GM12878 (cell line): ENCODE measurements around the gene USP34. TPM values are rescaled to one million over a fixed set of nuclear protein-coding genes. Genes with fewer than 3 reads are reported as not detected.

ENCODE experiments used
- ATAC-seq: fragments of 200-7000 bp; cut with Tn5 transposase; 3 replicates; pipeline ENCODE4 v1.9.1; 2020; ENCODE audit warnings: mild to moderate bottlenecking, moderate library complexity
- BruUV-seq: library from RNA; stranded (reverse); fragments of 400-500 nt; replicated peaks from 2 replicates; lab custom pipeline; 2021; lab: Mats Ljungman, UMichigan
- CTCF ChIA-PET: fragments of 300-600 bp; sonication (Branson Sonifier 250); formaldehyde crosslinking; extraction: SDS; loops from one replicate; lab custom pipeline; 2021; ENCODE audit warnings: inconsistent platforms; lab: Yijun Ruan, JAX
- POLR2A ChIA-PET: fragments of 350-600 bp; formaldehyde crosslinking; extraction: SDS; loops from one replicate; lab custom pipeline; 2021; ENCODE audit warnings: inconsistent platforms; lab: Charles Lee
- RAD21 ChIA-PET: fragments of 300-600 bp; sonication (Branson Sonifier 250); formaldehyde crosslinking; loops from one replicate; lab custom pipeline; 2023; ENCODE audit warnings: antibody characterized with exemption; ENCODE audit not compliant: unreplicated experiment; lab: Charles Lee
- SMC1A ChIA-PET: fragments of 300-600 bp; sonication (Branson Sonifier 250); formaldehyde crosslinking; loops from one replicate; lab custom pipeline; 2023; ENCODE audit not compliant: unreplicated experiment, uncharacterized antibody; lab: Charles Lee
- DNase-seq: peaks from one replicate; pipeline ENCODE4 v3.0.0-alpha.2; 2011; ENCODE audit warnings: low read depth, low spot score
- FAIRE-seq: peaks from 3 replicates; lab custom pipeline; 2011; peaks lifted over from hg19 to GRCh38; lab: Jason Lieb, UNC
- H2AFZ ChIP-seq: 2 replicates; pipeline ENCODE4 v1.6.0; 2011; ENCODE audit warnings: low read depth, low read length, control low read depth; ENCODE audit not compliant: control insufficient read depth
- H3K27ac ChIP-seq: 2 replicates; pipeline ENCODE4 v1.5.1; 2011; ENCODE audit warnings: control low read depth; ENCODE audit not compliant: control insufficient read depth, insufficient read depth
- H3K27me3 ChIP-seq, 2 experiments: replicated peaks in 1 of 2; 2 replicates each; pipeline versions ENCODE4 v1.6.0 to v1.6.1; 2011; ENCODE audit warnings: low read length in 1 of 2; ENCODE audit not compliant: control insufficient read depth in 2 of 2, insufficient read depth in 2 of 2
- H3K36me3 ChIP-seq, 2 experiments: 2 replicates each; pipeline ENCODE4 v1.5.1; 2011; ENCODE audit warnings: low read length in 1 of 2; ENCODE audit not compliant: control insufficient read depth in 2 of 2, insufficient read depth in 2 of 2
- H3K4me1 ChIP-seq: 2 replicates; pipeline ENCODE4 v1.6.1; 2011; ENCODE audit warnings: mild to moderate bottlenecking, low read length, moderate library complexity, mixed read lengths; ENCODE audit not compliant: control insufficient read depth, insufficient read depth
- H3K4me2 ChIP-seq: 2 replicates; pipeline ENCODE4 v1.6.0; 2011; ENCODE audit warnings: control low read depth; ENCODE audit not compliant: control insufficient read depth, insufficient read depth
- H3K4me3 ChIP-seq: fragments of 200-600 bp; sonication (generic); 2 replicates; pipeline ENCODE4 v1.5.1; 2016
- H3K79me2 ChIP-seq: 2 replicates; pipeline ENCODE4 v1.6.0; 2011; ENCODE audit warnings: low read length; ENCODE audit not compliant: control insufficient read depth, insufficient read depth
- H3K9ac ChIP-seq: 2 replicates; pipeline ENCODE4 v1.8.0; 2011; ENCODE audit warnings: low read length, control low read depth, mixed read lengths; ENCODE audit not compliant: control insufficient read depth, insufficient read depth
- H3K9me3 ChIP-seq: replicated peaks from 3 replicates; pipeline ENCODE4 v1.5.1; 2011; ENCODE audit warnings: mild to moderate bottlenecking, low read length; ENCODE audit not compliant: control insufficient read depth, insufficient read depth
- H4K20me1 ChIP-seq: 2 replicates; pipeline ENCODE4 v1.6.0; 2011; ENCODE audit not compliant: control insufficient read depth, insufficient read depth
- BACH1 ChIP-seq: fragments of 450-650 bp; IDR thresholded peaks from 2 replicates; pipeline ENCODE4 v1.6.1; 2017; ENCODE audit warnings: mild to moderate bottlenecking, borderline replicate concordance
- CBFB ChIP-seq: IDR thresholded peaks from 2 replicates; pipeline ENCODE4 v1.6.1; 2016; ENCODE audit warnings: antibody characterized with exemption, low read depth
- FOXK2 ChIP-seq: fragments of 450-650 bp; IDR thresholded peaks from 2 replicates; pipeline ENCODE4 v1.6.1; 2017; ENCODE audit warnings: mild to moderate bottlenecking, moderate library complexity
- GABPA ChIP-seq: IDR thresholded peaks from 2 replicates; pipeline ENCODE4 v1.6.1; 2014; ENCODE audit warnings: antibody characterized with exemption, low read depth, mild to moderate bottlenecking, inconsistent platforms
- HDAC2 ChIP-seq: fragments of 200-600 bp; sonication (generic); IDR thresholded peaks from 2 replicates; pipeline ENCODE4 v1.6.1; 2017
- LARP7 ChIP-seq: fragments of 450-650 bp; IDR thresholded peaks from 2 replicates; pipeline ENCODE4 v1.6.1; 2017; ENCODE audit warnings: mild to moderate bottlenecking
- MEF2B ChIP-seq: fragments of 450-650 bp; IDR thresholded peaks from 2 replicates; pipeline ENCODE4 v1.6.1; 2018; ENCODE audit warnings: mild to moderate bottlenecking, moderate library complexity; ENCODE audit not compliant: partially characterized antibody, poor library complexity, severe bottlenecking
- MTA2 ChIP-seq: fragments of 450-650 bp; IDR thresholded peaks from 2 replicates; pipeline ENCODE4 v1.6.1; 2016; ENCODE audit warnings: low read depth, mild to moderate bottlenecking, moderate library complexity
- NFIC ChIP-seq: IDR thresholded peaks from 2 replicates; pipeline ENCODE4 v1.6.1; 2012; ENCODE audit warnings: low read depth, mild to moderate bottlenecking, inconsistent platforms, low read length, moderate library complexity
- NFYA ChIP-seq: IDR thresholded peaks from 2 replicates; pipeline ENCODE4 v1.6.1; 2011; ENCODE audit warnings: low read depth, mild to moderate bottlenecking, low read length, improper control_type of control experiment, borderline replicate concordance
- RUNX3 ChIP-seq: IDR thresholded peaks from 2 replicates; pipeline ENCODE4 v1.6.1; 2012; ENCODE audit warnings: low read length, inconsistent platforms
- SP1 ChIP-seq: IDR thresholded peaks from one replicate; pipeline ENCODE4 v1.6.1; 2011; ENCODE audit warnings: low read depth, low read length
- TARDBP ChIP-seq: IDR thresholded peaks from 2 replicates; pipeline ENCODE4 v1.6.1; 2016; ENCODE audit warnings: borderline replicate concordance
- YBX1 ChIP-seq: fragments of 450-650 bp; IDR thresholded peaks from 2 replicates; pipeline ENCODE4 v1.6.1; 2016; ENCODE audit warnings: antibody characterized with exemption
- WGBS: methylation state at CpG from one replicate; pipeline ENCODE4 v1.1.6; 2016; ENCODE audit warnings: low lambda C conversion rate; ENCODE audit not compliant: insufficient replicate concordance, insufficient coverage; ENCODE audit errors: missing lambda C conversion rate; 5-methylcytosine and 5-hydroxymethylcytosine counted together
- in situ Hi-C: fragments of 300-500 bp; cut with MboI; formaldehyde crosslinking; loops from 9 replicates; pipeline ENCODE4 v1.14.3; 2018; ENCODE audit warnings: mixed read lengths
- intact Hi-C: fragments of 100-400 bp; cut with micrococcal nuclease; formaldehyde crosslinking; loops from one replicate; pipeline ENCODE4 v1.14.2; 2022; ENCODE audit not compliant: unreplicated experiment
- polyA plus RNA-seq, 11 experiments: library from polyadenylated mRNA; depleted of rRNA in 4 of 11; unstranded in 6 of 11; stranded (reverse) in 5 of 11; fragments of >200 nt; fragmentation: Nextera tagmentation in 4 of 11; fragmentation: Illumina TruSeq in 1 of 11; extraction: Ambion mirVana in 4 of 11; extraction: Trizol in 1 of 11; gene quantifications; 1 replicate in 1 of 11; 2 replicates in 10 of 11; pipeline versions ENCODE4 v1.2.1 to v1.2.3, GENCODE V29; 2011 to 2016; ENCODE audit warnings: inconsistent platforms in 2 of 11, missing spikeins in 2 of 11, low read depth in 1 of 11
- total RNA-seq, 4 experiments: library from RNA; depleted of rRNA in 3 of 4; stranded (reverse); fragments of >200 nt in 3 of 4; fragmentation: Illumina TruSeq in 1 of 4; extraction: Trizol in 1 of 4; gene quantifications; 2 replicates each; pipeline versions ENCODE4 v1.2.1 to v1.2.3, GENCODE V29; 2013 to 2021
- TF ChIP-seq, protein P1 (sequence below): fragments of 450-650 bp; IDR thresholded peaks from 2 replicates; pipeline ENCODE4 v1.6.1; 2017; ENCODE audit warnings: mild to moderate bottlenecking, moderate library complexity

USP34 gene
- total and polyA plus RNA-seq, 10 of the 15 experiments (the other 5 are each of a cell fraction or from before 2014, with no cell fraction given), result 26.2 to 106 (median 62.1) TPM

DNA sequence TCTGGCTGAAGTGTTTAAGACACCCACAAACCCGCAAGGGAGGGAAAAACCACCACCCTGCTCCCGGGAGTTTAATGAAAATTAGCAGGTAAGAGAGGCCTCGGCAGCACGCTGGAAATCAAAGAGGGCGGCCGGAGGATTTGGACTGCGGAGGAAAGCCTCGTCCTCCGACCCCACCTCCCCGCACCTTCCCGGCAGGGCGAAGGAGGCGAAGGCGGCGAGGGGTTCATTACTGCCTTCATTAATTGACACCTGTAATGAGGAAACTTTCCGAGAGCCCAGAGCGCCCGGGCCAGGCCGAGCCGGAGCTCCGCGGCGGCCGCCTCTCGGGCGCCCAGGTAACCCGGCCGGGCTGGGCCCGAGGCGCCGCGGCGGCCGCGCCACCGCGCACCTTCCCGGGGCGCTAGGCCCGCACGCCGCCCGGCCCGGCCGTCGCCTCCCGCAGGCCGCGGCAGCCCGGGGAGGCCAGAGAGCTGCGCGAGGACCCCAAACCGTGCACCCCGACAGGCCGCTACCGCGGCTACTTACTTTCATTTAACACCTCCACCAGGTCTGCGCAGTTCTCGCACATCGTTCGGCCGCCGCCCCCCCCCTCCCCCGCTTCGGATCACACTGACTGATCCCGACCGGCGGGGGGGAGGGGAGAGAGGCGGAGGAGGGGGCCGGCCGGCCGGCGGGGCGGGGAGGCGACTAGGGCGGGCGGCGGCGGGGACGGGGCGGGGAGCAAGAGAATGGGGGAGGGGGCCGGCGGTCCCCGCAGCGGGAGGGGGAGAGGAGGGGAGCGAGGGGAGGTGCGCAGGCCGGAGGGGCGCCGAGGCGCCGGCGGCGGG, 550 bp downstream of the USP34 start (continued):
- TF ChIP-seq MEF2B (no peak), MTA2 (no peak), HDAC2 (no peak), RUNX3 (peak; percentile 20; the same call in 1 of the 2 replicates)
- TF ChIP-seq, all 136 proteins: peak for 15

DNA sequence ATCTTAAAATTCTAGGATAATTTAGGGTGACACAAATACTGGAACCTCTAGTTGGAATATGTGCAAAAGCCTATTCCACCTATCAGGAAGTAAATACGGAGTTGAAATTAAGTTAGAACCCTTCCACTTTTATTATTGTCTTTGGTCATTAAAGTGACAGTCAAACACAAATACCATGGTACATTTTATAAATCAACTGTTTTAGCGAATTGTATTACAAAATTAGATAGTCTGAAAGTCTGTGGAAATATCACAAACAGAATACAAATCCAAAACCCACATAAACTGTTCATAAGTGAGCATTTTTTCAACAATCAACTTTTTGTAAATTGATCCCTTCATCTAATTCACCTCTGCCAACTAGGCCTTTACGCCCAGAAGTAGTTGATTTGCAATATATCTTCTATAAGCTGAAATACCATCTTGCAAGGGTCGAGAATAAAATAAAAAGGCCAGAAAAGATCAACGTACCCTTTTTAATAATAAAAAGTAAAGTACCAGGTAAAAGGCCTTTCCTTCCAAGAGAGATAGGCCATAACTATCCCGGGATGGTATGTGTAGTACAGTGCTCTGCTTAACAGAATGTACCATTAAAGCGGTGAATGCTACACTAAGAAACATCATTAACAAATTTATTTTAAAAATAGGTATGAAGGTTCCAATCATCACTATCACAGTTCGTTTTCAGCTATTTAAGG, 1.3 kb downstream of the USP34 start:
- Histone ChIP-seq H3K4me2 (peak overlapping the region; percentile 75), H3K9me3 (no peaks in the 10 kb centered on the region), H2AFZ (no peak overlapping the region), H3K9ac (peak overlapping the region; percentile 93), H3K27me3 (no peaks in the 10 kb centered on the region), H3K4me1 (no peaks in the 10 kb centered on the region; the same call in 1 of the 2 replicates), H3K27ac (peak overlapping the region; percentile 89), H3K36me3 (peaks cover 0 to 6% of the 10 kb centered on the region in 2 experiments; a peak in 2 of 4 replicates), H4K20me1 (no peaks in the 10 kb centered on the region), H3K79me2 (peaks cover 73% of the 10 kb centered on the region), H3K4me3 (peak overlapping the region; percentile 92)
- ChIA-PET CTCF (interaction anchor here (1.1 to 6.8 kb wide), 7 partner anchors 26 to 44 kb away, joined by 3 to 44 read pairs (median 3); no protein-coding TSS in a partner anchor), SMC1A (interaction anchor here (1.0 to 7.2 kb wide), 6 partner anchors 19 to 65 kb away, joined by 3 to 74 read pairs (median 6); no protein-coding TSS in a partner anchor), POLR2A (interaction anchor here (0.6 to 3.1 kb wide), 6 partner anchors 23 to 221 kb away, joined by 3 to 9 read pairs (median 4); no protein-coding TSS in a partner anchor), RAD21 (interaction anchor here (0.6 to 2.5 kb wide), 6 partner anchors 9 to 242 kb away, joined by 3 to 12 read pairs (median 3); partner anchors contain the start of gene XPO1)
- FAIRE-seq (no peak), ATAC-seq (no peak), DNase-seq (no peak)
- intact Hi-C loops (loop anchor here (2.0 kb wide), 1 partner anchor 69 kb away; the partner anchor contains the start of gene XPO1), in situ Hi-C loops (no loop called here)
- BruUV-seq, result TSS peak; percentile 64
- under 1% methylated on average over 8 of the region's 8 CpGs for whole genome bisulfite sequencing
- TF ChIP-seq LARP7 (no peak), NFYA (no peak), TARDBP (no peak), GABPA (no peak), CBFB (no peak), RUNX3 (no peak), FOXK2 (no peak), SP1 (no peak), YBX1 (no peak), BACH1 (no peak), NFIC (no peak)
- TF ChIP-seq, protein P1, sequence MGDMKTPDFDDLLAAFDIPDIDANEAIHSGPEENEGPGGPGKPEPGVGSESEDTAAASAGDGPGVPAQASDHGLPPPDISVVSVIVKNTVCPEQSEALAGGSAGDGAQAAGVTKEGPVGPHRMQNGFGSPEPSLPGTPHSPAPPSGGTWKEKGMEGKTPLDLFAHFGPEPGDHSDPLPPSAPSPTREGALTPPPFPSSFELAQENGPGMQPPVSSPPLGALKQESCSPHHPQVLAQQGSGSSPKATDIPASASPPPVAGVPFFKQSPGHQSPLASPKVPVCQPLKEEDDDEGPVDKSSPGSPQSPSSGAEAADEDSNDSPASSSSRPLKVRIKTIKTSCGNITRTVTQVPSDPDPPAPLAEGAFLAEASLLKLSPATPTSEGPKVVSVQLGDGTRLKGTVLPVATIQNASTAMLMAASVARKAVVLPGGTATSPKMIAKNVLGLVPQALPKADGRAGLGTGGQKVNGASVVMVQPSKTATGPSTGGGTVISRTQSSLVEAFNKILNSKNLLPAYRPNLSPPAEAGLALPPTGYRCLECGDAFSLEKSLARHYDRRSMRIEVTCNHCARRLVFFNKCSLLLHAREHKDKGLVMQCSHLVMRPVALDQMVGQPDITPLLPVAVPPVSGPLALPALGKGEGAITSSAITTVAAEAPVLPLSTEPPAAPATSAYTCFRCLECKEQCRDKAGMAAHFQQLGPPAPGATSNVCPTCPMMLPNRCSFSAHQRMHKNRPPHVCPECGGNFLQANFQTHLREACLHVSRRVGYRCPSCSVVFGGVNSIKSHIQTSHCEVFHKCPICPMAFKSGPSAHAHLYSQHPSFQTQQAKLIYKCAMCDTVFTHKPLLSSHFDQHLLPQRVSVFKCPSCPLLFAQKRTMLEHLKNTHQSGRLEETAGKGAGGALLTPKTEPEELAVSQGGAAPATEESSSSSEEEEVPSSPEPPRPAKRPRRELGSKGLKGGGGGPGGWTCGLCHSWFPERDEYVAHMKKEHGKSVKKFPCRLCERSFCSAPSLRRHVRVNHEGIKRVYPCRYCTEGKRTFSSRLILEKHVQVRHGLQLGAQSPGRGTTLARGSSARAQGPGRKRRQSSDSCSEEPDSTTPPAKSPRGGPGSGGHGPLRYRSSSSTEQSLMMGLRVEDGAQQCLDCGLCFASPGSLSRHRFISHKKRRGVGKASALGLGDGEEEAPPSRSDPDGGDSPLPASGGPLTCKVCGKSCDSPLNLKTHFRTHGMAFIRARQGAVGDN, result no peak
